Right lobe of liver (tissue), 4 donors: ENCODE measurements around the gene FBXO8.

Experiments used
- POLR2A ChIP-seq: fragments of 450-650 bp; IDR thresholded peaks from one replicate; pipeline ENCODE4 v1.6.1; 2017; ENCODE audit warnings: antibody characterized with exemption, mild to moderate bottlenecking
- TF ChIP-seq, protein P1 (sequence below), 4 donors: fragments of 200-600 bp in 3 of 4; fragments of 450-650 bp in 1 of 4; IDR thresholded peaks; one replicate each; pipeline versions ENCODE4 v1.5.1 to v1.8.0; 2016 to 2022; ENCODE audit warnings: antibody characterized with exemption in 4 of 4, mild to moderate bottlenecking in 2 of 4
- donor health status: DM: no; HTN: no; CAD: no.
- donor health status: DM: no; HTN: no; CAD: no.
- donor health status: DM: no; HTN: yes; CAD: no.

- TF ChIP-seq, protein P1, sequence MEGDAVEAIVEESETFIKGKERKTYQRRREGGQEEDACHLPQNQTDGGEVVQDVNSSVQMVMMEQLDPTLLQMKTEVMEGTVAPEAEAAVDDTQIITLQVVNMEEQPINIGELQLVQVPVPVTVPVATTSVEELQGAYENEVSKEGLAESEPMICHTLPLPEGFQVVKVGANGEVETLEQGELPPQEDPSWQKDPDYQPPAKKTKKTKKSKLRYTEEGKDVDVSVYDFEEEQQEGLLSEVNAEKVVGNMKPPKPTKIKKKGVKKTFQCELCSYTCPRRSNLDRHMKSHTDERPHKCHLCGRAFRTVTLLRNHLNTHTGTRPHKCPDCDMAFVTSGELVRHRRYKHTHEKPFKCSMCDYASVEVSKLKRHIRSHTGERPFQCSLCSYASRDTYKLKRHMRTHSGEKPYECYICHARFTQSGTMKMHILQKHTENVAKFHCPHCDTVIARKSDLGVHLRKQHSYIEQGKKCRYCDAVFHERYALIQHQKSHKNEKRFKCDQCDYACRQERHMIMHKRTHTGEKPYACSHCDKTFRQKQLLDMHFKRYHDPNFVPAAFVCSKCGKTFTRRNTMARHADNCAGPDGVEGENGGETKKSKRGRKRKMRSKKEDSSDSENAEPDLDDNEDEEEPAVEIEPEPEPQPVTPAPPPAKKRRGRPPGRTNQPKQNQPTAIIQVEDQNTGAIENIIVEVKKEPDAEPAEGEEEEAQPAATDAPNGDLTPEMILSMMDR (IDR thresholded peaks at IDR 0.05) = no peak
- no peak for TF ChIP-seq POLR2A
These were observed 33.1 kb upstream of the FBXO8 start for GRCh38 chr4:174316546-174316945.
